DND-41 (cell line): Measurements from ENCODE around the gene DPT.

Experiments used
- ATAC-seq: fragments of 200-7000 bp; cut with Tn5 transposase; 3 replicates; pipeline ENCODE4 v1.9.1; 2021; ENCODE audit warnings: low read depth; ENCODE audit not compliant: insufficient read depth
- DNase-seq: peaks from one replicate; pipeline ENCODE4 v3.0.0-alpha.2; 2020
- H2AFZ ChIP-seq: 2 replicates; pipeline ENCODE4 v1.6.0; 2012; ENCODE audit warnings: low read depth, low read length
- H3K27ac ChIP-seq: 2 replicates; pipeline ENCODE4 v1.5.1; 2012; ENCODE audit warnings: low read length, inconsistent platforms
- H3K27me3 ChIP-seq: fragments of 200-600 bp; sonication (generic); 2 replicates; pipeline ENCODE4 v1.6.0; 2012; ENCODE audit warnings: low read length, mild to moderate bottlenecking, inconsistent platforms; ENCODE audit not compliant: insufficient read depth, poor library complexity
- H3K36me3 ChIP-seq: 2 replicates; pipeline ENCODE4 v1.5.1; 2012; ENCODE audit warnings: low read length, inconsistent platforms; ENCODE audit not compliant: insufficient read depth
- H3K4me1 ChIP-seq: 2 replicates; pipeline ENCODE4 v1.5.1; 2012; ENCODE audit warnings: mild to moderate bottlenecking, low read length; ENCODE audit not compliant: insufficient read depth
- H3K4me2 ChIP-seq: 2 replicates; pipeline ENCODE4 v1.6.0; 2012; ENCODE audit warnings: mild to moderate bottlenecking, moderate library complexity, low read length, inconsistent platforms; ENCODE audit not compliant: insufficient read depth
- H3K4me3 ChIP-seq, 2 experiments: fragments of 200-600 bp in 1 of 2; shearing (Covaris generic) in 1 of 2; 2 replicates each; pipeline ENCODE4 v1.5.1; 2012 to 2016; ENCODE audit warnings: inconsistent platforms in 2 of 2, low read length in 2 of 2, mild to moderate bottlenecking in 2 of 2, low read depth in 1 of 2, moderate library complexity in 1 of 2
- H3K79me2 ChIP-seq: 2 replicates; pipeline ENCODE4 v1.6.0; 2012; ENCODE audit warnings: low read length, inconsistent platforms; ENCODE audit not compliant: insufficient read depth
- H3K9ac ChIP-seq: 2 replicates; pipeline ENCODE4 v1.6.0; 2012; ENCODE audit warnings: low read depth, mild to moderate bottlenecking, inconsistent platforms, low read length, moderate library complexity
- H3K9me3 ChIP-seq: 2 replicates; pipeline ENCODE4 v1.5.1; 2012; ENCODE audit warnings: low read length, moderate library complexity, mild to moderate bottlenecking, inconsistent platforms; ENCODE audit not compliant: insufficient read depth, severe bottlenecking
- H4K20me1 ChIP-seq: 2 replicates; pipeline ENCODE4 v1.6.0; 2012; ENCODE audit warnings: low read length; ENCODE audit not compliant: insufficient read depth
- CTCF ChIP-seq: IDR thresholded peaks from 2 replicates; pipeline ENCODE4 v1.5.1; 2012; ENCODE audit warnings: borderline replicate concordance, low read length, moderate library complexity, mild to moderate bottlenecking; ENCODE audit not compliant: poor library complexity, severe bottlenecking; ENCODE audit errors: extremely low read depth
- EZH2 ChIP-seq: IDR thresholded peaks from 3 replicates; pipeline ENCODE4 v1.6.1; 2012; ENCODE audit warnings: borderline replicate concordance, low read depth, mild to moderate bottlenecking, moderate library complexity, low read length, inconsistent platforms; ENCODE audit not compliant: severe bottlenecking

The DPT gene

GRCh38 chr1:168709405-168710363 is 19.3 kb downstream of the DPT start:
- Histone ChIP-seq H3K36me3 (no peaks in the 10 kb centered on the region), H3K4me1 (no peaks in the 10 kb centered on the region), H3K9me3 (no peaks in the 10 kb centered on the region), H3K27ac (no peak overlapping the region), H3K27me3 (no peaks in the 10 kb centered on the region), H3K79me2 (no peaks in the 10 kb centered on the region), H3K4me3 (no peak overlapping the region), H3K9ac (no peak overlapping the region), H2AFZ (no peak overlapping the region), H3K4me2 (no peak overlapping the region), H4K20me1 (no peaks in the 10 kb centered on the region)
- no peak for DNase-seq
- no peak for TF ChIP-seq EZH2
- no peak for TF ChIP-seq CTCF
- ATAC-seq: no peak

- no peaks in the 10 kb centered on the region for H3K27me3 ChIP-seq
- no peak for DNase-seq
- no peaks in the 10 kb centered on the region for H4K20me1 ChIP-seq
- H2AFZ ChIP-seq: no peak overlapping the region
- TF ChIP-seq EZH2: no peak
- TF ChIP-seq CTCF: no peak
- H3K27ac ChIP-seq: no peak overlapping the region
- no peaks in the 10 kb centered on the region for H3K9me3 ChIP-seq
- no peaks in the 10 kb centered on the region for H3K4me1 ChIP-seq
- H3K79me2 ChIP-seq: no peaks in the 10 kb centered on the region
- no peak overlapping the region for H3K4me2 ChIP-seq
- H3K36me3 ChIP-seq: no peaks in the 10 kb centered on the region
- H3K4me3 ChIP-seq: no peak overlapping the region
- no peak overlapping the region for H3K9ac ChIP-seq
- ATAC-seq: no peak
Measured at GRCh38 chr1:168708698-168709404, 20.2 kb downstream of the DPT start.

GRCh38 chr1:168706391-168706992 is 22.5 kb downstream of the DPT start:
- Histone ChIP-seq H3K27me3 (no peaks in the 10 kb centered on the region), H3K9ac (no peak overlapping the region), H3K4me2 (no peak overlapping the region), H2AFZ (no peak overlapping the region), H3K36me3 (no peaks in the 10 kb centered on the region), H3K27ac (no peak overlapping the region), H3K4me1 (no peaks in the 10 kb centered on the region), H3K4me3 (no peak overlapping the region), H4K20me1 (no peaks in the 10 kb centered on the region), H3K79me2 (no peaks in the 10 kb centered on the region), H3K9me3 (no peaks in the 10 kb centered on the region)
- TF ChIP-seq CTCF: no peak
- TF ChIP-seq EZH2: no peak
- DNase-seq: no peak
- ATAC-seq: no peak
